Breast epithelium (tissue), 4 donors: Measurements from ENCODE around the gene THOC2. TPM values are rescaled to one million over a fixed set of nuclear protein-coding genes. Genes with fewer than 3 reads are reported as not detected.
"Not testable (repeated sequence)": the region's sequence is repeated elsewhere in the genome, so short reads cannot be mapped to it uniquely, and the experiment has no call there.

Experiments
- DNase-seq, 2 donors: peaks; one replicate each; pipeline ENCODE4 v3.0.0-alpha.2; 2019; ENCODE audit warnings: low spot score in 2 of 2
- H3K27ac ChIP-seq, 2 donors: fragments of 200-600 bp; sonication (generic) in 1 of 2; one replicate each; pipeline ENCODE4 v1.5.1; 2016 to 2019; ENCODE audit warnings: mild to moderate bottlenecking in 1 of 2
- H3K27me3 ChIP-seq, 2 donors: fragments of 200-600 bp; sonication (generic) in 1 of 2; one replicate each; pipeline versions ENCODE4 v1.5.1 to v1.6.0; 2017 to 2019; ENCODE audit warnings: control low read depth in 1 of 2, mild to moderate bottlenecking in 1 of 2
- H3K36me3 ChIP-seq: fragments of 200-600 bp; one replicate; pipeline ENCODE4 v1.5.1; 2019
- H3K4me1 ChIP-seq, 2 donors: fragments of 200-600 bp; sonication (generic); one replicate each; pipeline ENCODE4 v1.5.1; 2016 to 2019; ENCODE audit warnings: control low read depth in 1 of 2
- H3K4me3 ChIP-seq, 3 donors: fragments of 200-600 bp; sonication (generic); 1 replicate in 2 of 3; 2 replicates in 1 of 3; pipeline ENCODE4 v1.5.1; 2016 to 2019; ENCODE audit warnings: mild to moderate bottlenecking in 3 of 3, moderate library complexity in 2 of 3
- H3K9me3 ChIP-seq, 2 donors: fragments of 200-600 bp; sonication (generic) in 1 of 2; one replicate each; pipeline ENCODE4 v1.5.1; 2016 to 2019; ENCODE audit warnings: control low read depth in 1 of 2
- POLR2A ChIP-seq: fragments of 450-650 bp; IDR thresholded peaks from one replicate; pipeline ENCODE4 v1.6.1; 2016; ENCODE audit warnings: antibody characterized with exemption, mild to moderate bottlenecking, moderate library complexity
- POLR2AphosphoS5 ChIP-seq, 3 donors: sonication (generic); formaldehyde crosslinking; IDR thresholded peaks; one replicate each; pipeline ENCODE4 v1.6.1; 2017; ENCODE audit warnings: antibody characterized with exemption in 3 of 3
- intact Hi-C: fragments of 100-400 bp; cut with DNase I; formaldehyde crosslinking; loops from one replicate; pipeline ENCODE4 v1.15.1; 2023; ENCODE audit warnings: low total_unique reads
- total RNA-seq, 3 donors: library from RNA; depleted of rRNA; stranded (reverse); fragments of >200 nt; gene quantifications; one replicate each; pipeline ENCODE4 v1.1.0, GENCODE V29; 2016
- TF ChIP-seq, protein P1 (sequence below), 3 donors: fragments of 450-650 bp; IDR thresholded peaks; one replicate each; pipeline ENCODE4 v1.5.1; 2016 to 2017; ENCODE audit warnings: antibody characterized with exemption in 3 of 3, mild to moderate bottlenecking in 3 of 3, moderate library complexity in 3 of 3

The THOC2 gene
- total RNA-seq, 3 donors from 2014 or later = 72.8 to 169 (median 119) TPM

DNA sequence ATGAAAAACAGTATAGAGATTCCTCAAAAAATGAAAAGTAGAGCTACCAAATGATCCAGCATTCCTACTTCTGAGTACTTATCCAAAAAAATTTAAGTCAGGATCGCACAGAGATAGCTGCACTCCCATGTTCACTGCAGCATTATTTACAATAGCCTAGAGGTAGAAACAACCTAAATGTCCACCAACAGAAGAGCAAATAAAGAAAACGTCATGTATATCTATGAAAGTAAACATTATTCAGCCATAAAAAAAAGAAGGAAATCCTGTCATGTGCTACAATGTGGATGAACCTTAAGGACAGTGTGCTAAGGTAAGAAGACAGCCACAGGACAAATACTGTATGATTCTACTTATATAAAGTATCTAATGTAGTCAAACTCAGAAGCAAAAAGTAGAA, 12.4 kb downstream of the THOC2 start:
- H3K4me1 ChIP-seq = no peaks in the 10 kb centered on the region
- intact Hi-C loops = no loop called here
- H3K27ac ChIP-seq = no peak overlapping the region
- H3K36me3 ChIP-seq = no peaks in the 10 kb centered on the region
- no peak overlapping the region for H3K4me3 ChIP-seq
- peaks cover 0 to 7% of the 10 kb centered on the region in 2 donors for H3K9me3 ChIP-seq
- DNase-seq = no peak
- TF ChIP-seq POLR2AphosphoS5 (IDR thresholded peaks at IDR 0.05) (no peak), POLR2A (no peak)
- TF ChIP-seq, protein P1, sequence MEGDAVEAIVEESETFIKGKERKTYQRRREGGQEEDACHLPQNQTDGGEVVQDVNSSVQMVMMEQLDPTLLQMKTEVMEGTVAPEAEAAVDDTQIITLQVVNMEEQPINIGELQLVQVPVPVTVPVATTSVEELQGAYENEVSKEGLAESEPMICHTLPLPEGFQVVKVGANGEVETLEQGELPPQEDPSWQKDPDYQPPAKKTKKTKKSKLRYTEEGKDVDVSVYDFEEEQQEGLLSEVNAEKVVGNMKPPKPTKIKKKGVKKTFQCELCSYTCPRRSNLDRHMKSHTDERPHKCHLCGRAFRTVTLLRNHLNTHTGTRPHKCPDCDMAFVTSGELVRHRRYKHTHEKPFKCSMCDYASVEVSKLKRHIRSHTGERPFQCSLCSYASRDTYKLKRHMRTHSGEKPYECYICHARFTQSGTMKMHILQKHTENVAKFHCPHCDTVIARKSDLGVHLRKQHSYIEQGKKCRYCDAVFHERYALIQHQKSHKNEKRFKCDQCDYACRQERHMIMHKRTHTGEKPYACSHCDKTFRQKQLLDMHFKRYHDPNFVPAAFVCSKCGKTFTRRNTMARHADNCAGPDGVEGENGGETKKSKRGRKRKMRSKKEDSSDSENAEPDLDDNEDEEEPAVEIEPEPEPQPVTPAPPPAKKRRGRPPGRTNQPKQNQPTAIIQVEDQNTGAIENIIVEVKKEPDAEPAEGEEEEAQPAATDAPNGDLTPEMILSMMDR (IDR thresholded peaks at IDR 0.05) = no peak
- H3K27me3 ChIP-seq = no peaks in the 10 kb centered on the region

DNA sequence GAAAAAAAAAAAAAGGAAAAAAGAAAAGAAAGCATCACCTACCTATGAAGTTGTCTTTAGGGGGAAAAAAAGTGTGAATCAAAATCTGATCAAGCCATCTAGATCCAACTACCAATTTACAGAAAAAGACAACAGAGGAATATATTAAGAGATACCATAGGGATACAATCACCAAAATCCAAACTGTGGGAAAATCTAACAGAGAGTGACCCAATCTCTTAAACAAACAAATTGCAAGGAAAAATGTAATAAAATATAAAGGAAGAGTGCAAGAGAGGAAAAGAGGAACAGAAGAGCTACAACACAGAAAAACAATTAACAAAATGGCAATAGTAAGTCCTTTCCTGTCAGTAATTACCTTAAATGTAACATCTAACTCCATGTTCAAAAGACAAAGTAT, 19.0 kb downstream of the THOC2 start:
- Histone ChIP-seq H3K4me3 (no peak overlapping the region), H3K36me3 (no peaks in the 10 kb centered on the region), H3K27me3 (no peaks in the 10 kb centered on the region), H3K9me3 (peaks cover 0 to 7% of the 10 kb centered on the region in 2 donors), H3K27ac (no peak overlapping the region), H3K4me1 (no peaks in the 10 kb centered on the region)
- no peak for DNase-seq
- TF ChIP-seq POLR2AphosphoS5 (IDR thresholded peaks at IDR 0.05) = no peak
- TF ChIP-seq, protein P1 (IDR thresholded peaks at IDR 0.05) = no peak
- intact Hi-C loops = no loop called here

DNA sequence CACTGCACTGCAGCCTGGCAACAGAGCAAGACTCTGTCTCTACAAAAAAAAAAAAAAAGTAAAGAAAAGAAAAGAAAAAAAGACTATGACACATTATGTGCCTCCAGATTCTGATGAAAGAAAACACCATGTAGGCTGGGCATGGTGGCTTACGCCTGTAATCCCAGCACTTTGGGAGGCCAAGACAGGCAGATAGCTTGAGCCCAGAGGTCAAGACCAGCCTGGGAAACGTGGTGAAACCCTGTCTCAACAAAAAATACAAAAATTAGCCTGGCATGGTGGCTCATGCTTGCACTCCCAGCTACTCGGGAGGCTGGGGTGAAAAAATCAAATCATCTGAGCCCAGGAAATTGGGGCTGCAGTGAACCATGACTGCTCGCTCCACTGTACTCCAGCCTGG, 19.4 kb downstream of the THOC2 start:
- no peak for DNase-seq
- no peaks in the 10 kb centered on the region for H3K27me3 ChIP-seq
- no peak for TF ChIP-seq POLR2A
- H3K9me3 ChIP-seq = peaks cover 0 to 7% of the 10 kb centered on the region in 2 donors
- H3K4me1 ChIP-seq = no peaks in the 10 kb centered on the region
- H3K27ac ChIP-seq = no peak overlapping the region
- intact Hi-C loops = no loop called here
- no peak overlapping the region for H3K4me3 ChIP-seq
- H3K36me3 ChIP-seq = no peaks in the 10 kb centered on the region

DNA sequence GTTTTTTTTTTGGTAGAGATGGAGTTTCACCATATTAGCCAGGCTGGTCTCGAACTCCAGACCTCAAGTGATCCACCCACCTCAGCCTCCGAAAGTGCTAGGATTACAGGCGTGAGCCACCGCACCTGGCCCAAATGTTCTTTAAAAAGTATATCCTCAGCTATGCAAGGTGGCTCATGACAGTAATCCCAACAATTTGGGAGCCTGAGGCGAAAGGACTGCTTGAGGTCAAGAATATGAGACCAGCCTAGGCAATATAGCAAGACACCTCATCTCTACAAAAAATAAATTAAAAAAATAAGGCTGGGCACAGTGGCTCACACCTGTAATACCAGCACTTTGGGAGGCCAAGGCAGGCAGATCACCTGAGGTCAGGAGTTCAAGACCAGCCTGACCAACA, 21.7 kb downstream of the THOC2 start:
- H3K4me1 ChIP-seq, DNase-seq, H3K4me3 ChIP-seq: not testable (repeated sequence)

DNA sequence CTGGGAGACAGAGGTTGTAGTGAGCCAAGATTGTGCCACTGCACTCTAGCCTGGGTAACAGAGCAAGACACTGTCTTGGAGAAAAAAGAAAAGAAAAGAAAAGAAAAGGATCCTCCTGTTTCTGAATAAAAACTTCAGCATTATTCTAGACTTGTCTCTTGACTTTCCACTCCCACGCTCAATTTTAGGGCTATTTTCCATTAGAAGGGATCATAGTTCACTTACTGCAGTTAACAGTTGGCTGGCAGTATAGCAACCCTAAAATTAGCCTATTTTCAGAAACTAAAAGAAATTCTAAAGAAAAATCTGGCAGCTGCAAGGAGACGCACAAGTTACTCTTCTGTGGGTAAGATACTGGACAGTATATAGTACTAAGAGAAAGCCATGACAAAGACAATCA, 28.1 kb downstream of the THOC2 start:
- no peak overlapping the region for H3K27ac ChIP-seq
- no peaks in the 10 kb centered on the region for H3K9me3 ChIP-seq
- DNase-seq = no peak
- TF ChIP-seq POLR2A (no peak), POLR2AphosphoS5 (IDR thresholded peaks at IDR 0.05) (no peak)
- TF ChIP-seq, protein P1 (IDR thresholded peaks at IDR 0.05) = no peak
- no peak overlapping the region for H3K4me3 ChIP-seq
- H3K36me3 ChIP-seq = no peaks in the 10 kb centered on the region
- intact Hi-C loops = loop anchor here (10.0 kb wide), 1 partner anchor 190 kb away; no protein-coding TSS in a partner anchor
- no peaks in the 10 kb centered on the region for H3K4me1 ChIP-seq
- H3K27me3 ChIP-seq = no peaks in the 10 kb centered on the region

More for the DNA sequence above, 21.7 kb downstream of the THOC2 start:
- intact Hi-C loops, H3K27ac ChIP-seq, H3K36me3 ChIP-seq, H3K27me3 ChIP-seq, H3K9me3 ChIP-seq: not testable (repeated sequence)

DNA sequence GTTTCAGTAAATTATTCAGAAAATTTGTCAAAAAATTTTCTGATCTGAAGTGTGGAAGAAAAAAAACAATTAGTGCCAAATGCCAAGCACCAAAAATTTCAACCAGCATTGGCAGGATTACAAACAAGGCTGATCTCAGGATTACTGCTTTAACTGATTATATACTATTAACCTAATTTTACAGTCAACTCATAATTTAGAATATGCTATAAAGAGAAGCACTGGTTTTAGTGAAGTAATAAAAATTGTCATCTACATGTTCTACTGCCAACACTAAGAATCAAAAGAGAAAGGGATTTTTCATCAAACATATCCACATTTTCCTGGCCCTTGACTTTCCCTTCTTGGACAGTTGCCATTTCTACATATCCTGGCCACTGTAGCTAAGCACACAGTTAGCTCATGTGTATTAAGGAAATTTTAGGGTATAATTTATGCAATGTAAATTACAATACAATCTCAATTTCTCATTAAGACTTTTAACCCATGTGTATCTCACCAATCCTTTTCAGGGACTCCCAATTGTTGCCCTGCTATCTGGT, 33.8 kb downstream of the THOC2 start:
- intact Hi-C loops = no loop called here

More for the DNA sequence above, 33.8 kb downstream of the THOC2 start:
- TF ChIP-seq POLR2A = no peak
- TF ChIP-seq, protein P1 (IDR thresholded peaks at IDR 0.05) = no peak
- no peak for TF ChIP-seq POLR2AphosphoS5 (IDR thresholded peaks at IDR 0.05)
- no peaks in the 10 kb centered on the region for H3K36me3 ChIP-seq
- no peaks in the 10 kb centered on the region for H3K4me1 ChIP-seq
- H3K9me3 ChIP-seq = no peaks in the 10 kb centered on the region
- no peak overlapping the region for H3K4me3 ChIP-seq
- DNase-seq = no peak
- H3K27me3 ChIP-seq = no peaks in the 10 kb centered on the region
- no peak overlapping the region for H3K27ac ChIP-seq
